ENCODE data around the gene CACUL1.
"Not testable (repeated sequence)": the region's sequence is repeated elsewhere in the genome, so short reads cannot be mapped to it uniquely, and the experiment has no call there.

The CACUL1 gene

GRCh38 chr10:118752409-118752808, 2.4 kb downstream of the CACUL1 start:
- no peak for TF ChIP-seq CTCF (conservative IDR thresholded peaks at IDR 0.05)
- peak overlapping the region; percentile 79 for H3K27ac ChIP-seq

GRCh38 chr10:118751265-118751664, 3.5 kb downstream of the CACUL1 start:
- H3K27ac ChIP-seq = no peak overlapping the region
- TF ChIP-seq CTCF (conservative IDR thresholded peaks at IDR 0.05) = no peak

GRCh38 chr10:118748041-118748440, 6.7 kb downstream of the CACUL1 start:
- H3K27ac ChIP-seq = no peak overlapping the region
- TF ChIP-seq CTCF (conservative IDR thresholded peaks at IDR 0.05) = no peak

- no peak overlapping the region for H3K27ac ChIP-seq
- TF ChIP-seq CTCF (conservative IDR thresholded peaks at IDR 0.05) = no peak
Observed at GRCh38 chr10:118746246-118746645, 8.5 kb downstream of the CACUL1 start.

- no peak for TF ChIP-seq CTCF (conservative IDR thresholded peaks at IDR 0.05)
- no peak overlapping the region for H3K27ac ChIP-seq
Observed at GRCh38 chr10:118745056-118745455, 9.7 kb downstream of the CACUL1 start.

GRCh38 chr10:118744346-118744918, 10.3 kb downstream of the CACUL1 start:
- not testable (repeated sequence) for H3K27ac ChIP-seq

GRCh38 chr10:118742782-118743181, 12.0 kb downstream of the CACUL1 start:
- TF ChIP-seq CTCF (conservative IDR thresholded peaks at IDR 0.05) = no peak
- no peak overlapping the region for H3K27ac ChIP-seq

GRCh38 chr10:118742032-118742431, 12.7 kb downstream of the CACUL1 start:
- no peak overlapping the region for H3K27ac ChIP-seq
- no peak for TF ChIP-seq CTCF (conservative IDR thresholded peaks at IDR 0.05)

Measured in VCaP (cell line).